Hippocampal formation (tissue), 2 donors: Measurements from ENCODE around the gene USP10.

Experiments
- DNase-seq, 2 donors: peaks; one replicate each; lab custom pipeline; 2025; lab: John Stamatoyannopoulos, UW

USP10 gene

GRCh38 chr16:84773312-84773711 lies 73.5 kb downstream of the USP10 start:
- DNase-seq: no peak

- peak in 1 of 2 donors; percentile 25 for DNase-seq
Measured at GRCh38 chr16:84774810-84775209, 75.0 kb downstream of the USP10 start.

GRCh38 chr16:84775262-84775810 lies 75.5 kb downstream of the USP10 start:
- no peak for DNase-seq

- DNase-seq: no peak
Measured at GRCh38 chr16:84777435-84777834, 77.6 kb downstream of the USP10 start.

- DNase-seq: no peak
Measured at GRCh38 chr16:84778720-84779119, 78.9 kb downstream of the USP10 start.

GRCh38 chr16:84780063-84780462 lies 80.3 kb downstream of the USP10 start:
- no peak for DNase-seq

- DNase-seq: no peak
Measured at GRCh38 chr16:84780544-84781376, 81.0 kb downstream of the USP10 start.

- no peak for DNase-seq
Measured at GRCh38 chr16:84782846-84783245, 83.0 kb downstream of the USP10 start.

GRCh38 chr16:84785843-84786581 lies 86.2 kb downstream of the USP10 start:
- no peak for DNase-seq

GRCh38 chr16:84786605-84787262 lies 86.9 kb downstream of the USP10 start:
- DNase-seq: no peak

- no peak for DNase-seq
Measured at GRCh38 chr16:84787263-84787622, 87.4 kb downstream of the USP10 start.

- DNase-seq: no peak
Measured at GRCh38 chr16:84788920-84789391, 89.2 kb downstream of the USP10 start.

GRCh38 chr16:84789431-84789830 lies 89.6 kb downstream of the USP10 start:
- no peak for DNase-seq

GRCh38 chr16:84790301-84790700 lies 90.5 kb downstream of the USP10 start:
- no peak for DNase-seq

GRCh38 chr16:84791088-84791487 lies 91.3 kb downstream of the USP10 start:
- no peak for DNase-seq

GRCh38 chr16:84791501-84791900 lies 91.7 kb downstream of the USP10 start:
- no peak for DNase-seq

- no peak for DNase-seq
Measured at GRCh38 chr16:84794186-84794585, 94.4 kb downstream of the USP10 start.

- no peak for DNase-seq
Measured at GRCh38 chr16:84794626-84795025, 94.8 kb downstream of the USP10 start.

GRCh38 chr16:84795329-84796053 lies 95.7 kb downstream of the USP10 start:
- DNase-seq: no peak

GRCh38 chr16:84800158-84800978 lies 100.6 kb downstream of the USP10 start:
- DNase-seq: no peak

- DNase-seq: no peak
Measured at GRCh38 chr16:84803146-84803545, 103.3 kb downstream of the USP10 start.
